Forelimb muscle (tissue), 1 donor: ENCODE data around the gene TUFM. TPM values are rescaled to one million over a fixed set of nuclear protein-coding genes. Genes with fewer than 3 reads are reported as not detected.
"Not testable (repeated sequence)": the region's sequence is repeated elsewhere in the genome, so short reads cannot be mapped to it uniquely, and the experiment has no call there.

Source experiments
- DNase-seq: peaks from one replicate; pipeline ENCODE4 v3.0.0-alpha.2; 2013; ENCODE audit warnings: low read depth
- polyA plus RNA-seq: library from polyadenylated mRNA; unstranded; fragments of 120-200 nt; gene quantifications from one replicate; pipeline ENCODE4 v1.2.1, GENCODE V29; 2013; ENCODE audit not compliant: insufficient read length

Gene TUFM
- polyA plus RNA-seq, 1 donor = 145 TPM

- DNase-seq = no peak
Measured at GRCh38 chr16:28875134-28876018, 29.2 kb upstream of the TUFM start.

GRCh38 chr16:28874406-28874805 lies 28.3 kb upstream of the TUFM start:
- DNase-seq = no peak

GRCh38 chr16:28873543-28874201 lies 27.5 kb upstream of the TUFM start:
- DNase-seq = no peak

GRCh38 chr16:28872952-28873351 lies 26.8 kb upstream of the TUFM start:
- no peak for DNase-seq

GRCh38 chr16:28869201-28869600 lies 23.1 kb upstream of the TUFM start:
- no peak for DNase-seq

- DNase-seq = not testable (repeated sequence)
Measured at GRCh38 chr16:28867646-28868045, 21.5 kb upstream of the TUFM start.

GRCh38 chr16:28867241-28867640 lies 21.1 kb upstream of the TUFM start:
- DNase-seq = no peak

GRCh38 chr16:28866454-28866804 lies 20.3 kb upstream of the TUFM start:
- DNase-seq = no peak

- DNase-seq = no peak
Measured at GRCh38 chr16:28865722-28866453, 19.7 kb upstream of the TUFM start.

- DNase-seq = no peak
Measured at GRCh38 chr16:28865001-28865688, 19.0 kb upstream of the TUFM start.

- DNase-seq = no peak
Measured at GRCh38 chr16:28863929-28864793, 18.0 kb upstream of the TUFM start.

- no peak for DNase-seq
Measured at GRCh38 chr16:28859326-28859725, 13.2 kb upstream of the TUFM start.

- no peak for DNase-seq
Measured at GRCh38 chr16:28858421-28858820, 12.3 kb upstream of the TUFM start.

GRCh38 chr16:28846933-28847273 lies 755 bp upstream of the TUFM start:
- DNase-seq = no peak

- no peak for DNase-seq
Measured at GRCh38 chr16:28845761-28846079, 428 bp downstream of the TUFM start.

GRCh38 chr16:28845293-28845692 lies 855 bp downstream of the TUFM start:
- DNase-seq = no peak

GRCh38 chr16:28844226-28844885 lies 1.8 kb downstream of the TUFM start:
- DNase-seq = no peak

GRCh38 chr16:28843766-28844165 lies 2.4 kb downstream of the TUFM start:
- no peak for DNase-seq

- no peak for DNase-seq
Measured at GRCh38 chr16:28842696-28843095, 3.5 kb downstream of the TUFM start.

- DNase-seq = no peak
Measured at GRCh38 chr16:28839899-28840298, 6.2 kb downstream of the TUFM start.
